T-helper 22 cell (primary cell): ENCODE data around the gene PDGFRB.

Experiments used
- DNase-seq: peaks from one replicate; pipeline ENCODE4 v3.0.0-alpha.2; 2020; ENCODE audit warnings: low read depth

PDGFRB gene

GRCh38 chr5:150144246-150144801 is 11.3 kb downstream of the PDGFRB start:
- DNase-seq = no peak

DNA sequence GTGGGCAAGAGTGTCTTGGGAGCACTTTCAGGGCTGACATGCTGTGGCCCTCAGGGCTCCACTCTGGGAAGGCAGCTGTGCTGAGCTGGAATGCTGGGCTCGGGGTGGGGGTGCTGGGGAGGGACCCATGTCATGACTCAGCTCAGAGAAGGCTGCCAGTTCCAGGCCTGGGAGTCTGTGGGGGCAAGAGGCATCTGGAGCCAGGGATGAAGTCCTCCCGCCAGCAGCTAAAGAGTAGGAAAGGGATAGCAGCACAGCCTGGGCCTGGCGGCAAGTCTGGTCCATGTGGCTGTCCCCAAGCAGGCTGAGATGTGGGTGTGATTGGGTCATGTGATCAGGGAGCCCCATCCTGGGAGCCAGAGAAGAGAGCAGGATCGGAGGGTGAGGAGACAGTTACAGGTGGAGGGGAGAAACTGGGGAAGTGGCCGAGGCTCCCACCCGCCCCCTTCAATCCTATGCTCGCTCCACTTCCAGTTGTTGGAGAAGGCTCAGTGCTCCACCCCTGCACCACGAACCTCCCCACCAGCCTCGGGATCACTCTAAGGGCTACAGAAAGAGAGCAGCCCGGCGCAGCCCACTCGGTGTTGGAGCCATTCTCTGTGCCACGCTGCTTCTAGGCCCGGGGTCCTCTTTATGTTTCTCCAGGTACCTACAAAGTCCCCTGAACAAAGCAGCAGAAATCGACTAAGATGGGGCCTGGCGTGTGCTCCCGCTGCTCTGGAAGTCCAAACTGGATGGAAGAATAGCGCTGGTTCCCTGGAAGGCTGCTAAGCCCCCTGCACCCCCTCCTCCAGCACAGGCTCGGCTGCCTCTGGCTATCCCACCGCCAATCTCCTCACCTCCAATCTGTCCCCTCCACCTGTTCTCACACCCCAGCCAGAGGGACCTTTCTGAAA is 12.0 kb downstream of the PDGFRB start:
- DNase-seq = no peak

DNA sequence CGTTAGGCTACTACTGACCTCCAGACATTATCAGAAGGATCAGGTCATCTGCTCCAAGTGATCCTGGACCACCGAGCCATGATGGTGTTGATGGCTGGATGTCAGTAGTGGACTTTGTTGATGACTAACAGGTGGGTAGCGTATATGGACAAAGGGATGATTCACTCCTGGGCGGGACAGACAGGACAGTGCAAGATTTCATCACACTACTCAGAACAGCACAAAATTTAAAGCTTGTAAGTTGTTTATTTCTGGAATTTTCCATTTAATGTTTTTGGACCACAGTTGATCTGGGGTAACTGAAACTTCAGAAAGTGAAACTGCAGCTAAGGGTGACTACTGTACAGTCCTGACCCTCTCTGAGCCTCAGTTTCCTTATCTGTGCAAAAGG is 12.7 kb downstream of the PDGFRB start:
- DNase-seq = no peak

DNA sequence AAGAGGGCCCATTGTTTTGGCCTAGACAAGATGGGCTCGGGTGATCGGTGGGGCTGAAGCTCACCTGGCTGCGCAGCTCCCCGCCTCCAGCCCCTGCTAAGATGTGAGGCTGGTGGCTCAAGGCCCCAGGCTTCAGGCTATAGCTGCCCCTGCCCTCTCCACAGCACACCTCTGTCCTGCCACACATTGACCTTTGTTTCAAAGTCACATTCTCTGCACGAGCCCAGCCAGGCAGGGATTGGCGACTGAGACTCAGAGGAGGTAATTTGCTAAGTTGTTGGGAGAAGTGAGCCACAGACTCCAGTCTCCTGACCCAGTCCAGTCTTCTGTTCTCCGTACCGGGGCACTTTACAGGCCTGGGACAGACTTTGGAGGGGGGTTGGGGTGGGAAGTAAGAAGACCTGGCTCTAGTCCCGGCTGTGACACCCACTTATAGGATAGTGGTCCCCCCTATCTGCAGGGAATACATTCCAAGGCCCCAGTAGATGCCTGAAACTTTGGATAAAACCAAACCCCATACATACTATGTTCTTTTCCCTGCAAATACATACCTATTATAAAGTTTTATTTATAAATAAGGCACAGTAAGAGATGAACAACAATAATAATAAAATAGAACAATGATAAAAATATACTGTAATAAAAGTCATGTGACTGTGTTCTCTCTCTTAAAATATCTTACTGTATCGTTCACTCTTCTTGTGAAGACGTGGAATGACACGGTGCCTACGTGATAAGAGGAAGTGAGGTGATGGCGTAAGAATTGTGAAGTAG is 13.3 kb downstream of the PDGFRB start:
- DNase-seq = no peak

- no peak for DNase-seq
Observed at GRCh38 chr5:150141544-150142184, 14.0 kb downstream of the PDGFRB start.

- no peak for DNase-seq
Observed at GRCh38 chr5:150140830-150141229, 14.8 kb downstream of the PDGFRB start.

DNA sequence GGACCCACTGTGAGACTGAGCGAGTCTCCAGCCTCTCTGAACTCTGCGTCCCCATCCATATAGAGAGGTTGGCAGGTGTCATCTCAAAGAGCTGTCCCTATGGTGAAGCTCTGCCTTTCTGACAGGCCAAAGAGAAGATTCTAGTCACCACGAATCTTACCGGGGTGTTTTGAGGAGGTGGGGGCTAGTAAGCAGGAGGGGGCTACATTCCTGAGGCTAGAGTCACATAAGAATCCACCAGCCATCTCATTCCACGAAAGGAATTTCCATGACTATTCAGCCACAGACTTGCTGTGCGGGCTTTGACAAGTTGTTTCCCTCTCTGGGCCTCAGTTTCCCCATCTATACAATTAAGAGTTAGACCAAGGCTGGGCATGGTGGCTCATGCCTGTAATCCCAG is 16.3 kb downstream of the PDGFRB start:
- DNase-seq = no peak

DNA sequence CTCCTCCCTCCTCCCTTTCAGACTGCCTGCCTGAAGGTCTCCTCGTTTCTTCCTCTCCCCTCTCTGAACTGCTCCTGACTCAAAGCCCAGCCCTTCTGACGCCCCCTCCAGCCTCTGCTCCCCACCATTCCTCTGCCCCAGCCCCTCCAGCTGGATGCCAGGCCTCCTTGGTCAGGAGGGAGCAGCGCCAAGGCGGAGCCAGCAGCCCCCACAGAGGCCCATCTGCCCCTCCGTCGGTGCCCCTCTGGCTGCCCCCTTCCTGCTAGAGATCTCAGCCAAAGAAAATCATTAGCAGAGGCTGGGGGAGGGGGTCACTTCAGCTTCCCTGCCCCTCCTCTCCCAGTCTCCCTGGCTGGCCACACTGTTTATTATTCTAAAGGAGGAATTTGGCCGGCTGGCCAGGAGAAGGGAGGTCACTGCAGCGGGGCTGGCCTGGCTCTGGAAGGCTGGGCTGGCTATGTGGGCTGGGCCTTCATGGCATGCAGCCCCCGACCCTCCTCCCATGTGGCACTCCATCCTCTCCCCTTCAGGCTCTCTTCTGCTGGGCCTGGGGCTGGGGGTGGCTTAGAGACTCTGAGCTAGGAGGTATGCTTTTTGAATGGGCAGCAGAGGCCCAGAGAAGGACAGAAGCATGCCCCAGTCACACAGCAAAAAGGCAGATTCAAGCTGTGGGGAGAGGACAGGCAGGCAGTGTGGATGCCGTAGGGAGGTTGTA is 16.9 kb downstream of the PDGFRB start:
- DNase-seq = no peak

DNA sequence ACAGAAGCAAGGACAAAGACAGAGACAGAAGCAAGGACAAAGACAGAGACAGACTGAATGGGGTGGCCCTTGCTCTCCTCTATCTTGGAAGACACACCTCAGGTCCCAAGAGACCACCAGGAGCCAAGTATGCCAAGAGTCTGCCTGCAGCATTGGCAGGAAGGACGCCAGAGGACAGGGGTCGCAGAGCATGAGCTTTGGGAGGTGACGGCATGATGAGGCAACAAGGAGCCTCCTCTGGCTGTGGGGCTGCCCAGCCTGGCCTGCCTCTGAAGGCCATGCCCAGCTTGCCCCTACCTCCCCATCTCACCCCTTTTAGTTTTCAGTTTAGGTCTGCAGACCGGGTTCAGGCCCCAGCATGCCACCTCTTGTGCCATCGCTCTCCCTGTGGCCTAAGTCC is 17.6 kb downstream of the PDGFRB start:
- DNase-seq = no peak

GRCh38 chr5:150137168-150137957 is 18.3 kb downstream of the PDGFRB start:
- no peak for DNase-seq

GRCh38 chr5:150136305-150137167 is 19.1 kb downstream of the PDGFRB start:
- no peak for DNase-seq

DNA sequence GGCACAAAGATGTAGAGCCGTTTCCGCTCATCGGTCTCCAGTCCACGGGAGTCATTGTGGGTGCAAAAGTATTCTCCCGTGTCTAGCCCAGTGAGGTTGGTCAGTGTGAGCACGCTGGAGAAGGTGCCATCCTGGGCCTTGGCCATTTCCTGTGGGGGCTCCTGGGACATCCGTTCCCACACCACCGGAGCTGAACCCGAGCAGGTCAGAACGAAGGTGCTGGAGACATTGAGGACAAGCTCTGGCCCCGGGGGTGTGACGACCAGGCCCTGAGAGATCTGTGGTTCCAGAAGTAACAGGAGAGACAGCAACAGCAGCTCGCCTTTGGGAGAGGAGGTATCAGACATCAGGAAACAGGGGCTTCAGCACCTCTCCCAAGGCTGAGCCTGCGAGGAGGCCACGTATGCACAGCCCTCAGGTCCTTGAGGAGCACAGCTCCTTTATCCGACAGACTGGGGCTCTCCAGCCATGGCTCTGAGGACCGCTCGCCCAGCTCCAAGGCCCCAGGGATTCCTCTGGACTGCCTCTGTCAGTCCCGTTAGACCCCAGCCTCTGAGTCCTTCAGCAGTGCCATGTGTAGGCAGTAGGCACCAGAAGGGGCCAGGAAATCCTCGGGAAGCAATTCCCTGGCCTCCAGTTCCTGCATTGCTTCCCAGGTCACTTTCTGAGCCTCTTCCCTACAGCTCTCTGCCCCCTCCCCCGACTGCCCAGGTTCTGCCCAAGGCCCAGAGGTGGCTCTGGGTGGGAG is 19.9 kb downstream of the PDGFRB start:
- DNase-seq = no peak

DNA sequence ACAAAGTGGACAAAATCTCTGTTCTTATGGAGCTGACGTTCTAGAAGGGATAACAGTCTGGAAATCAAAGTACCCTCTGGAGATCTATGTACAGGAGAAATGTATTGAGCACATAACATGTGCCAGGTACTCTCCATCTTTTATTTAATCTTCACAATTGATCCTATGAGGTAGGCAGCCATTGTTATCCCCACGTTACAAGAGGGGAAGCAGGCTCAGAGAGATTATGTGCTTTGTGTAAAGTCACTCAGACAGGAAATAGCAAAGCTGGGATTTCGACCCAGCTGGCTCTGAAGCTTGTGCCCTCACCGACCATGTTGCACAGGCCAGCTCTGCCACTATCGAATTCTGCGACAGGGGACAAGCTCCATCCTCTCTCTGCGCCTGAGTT is 21.5 kb downstream of the PDGFRB start:
- DNase-seq = no peak

- no peak for DNase-seq
Observed at GRCh38 chr5:150133581-150134197, 22.0 kb downstream of the PDGFRB start.

DNA sequence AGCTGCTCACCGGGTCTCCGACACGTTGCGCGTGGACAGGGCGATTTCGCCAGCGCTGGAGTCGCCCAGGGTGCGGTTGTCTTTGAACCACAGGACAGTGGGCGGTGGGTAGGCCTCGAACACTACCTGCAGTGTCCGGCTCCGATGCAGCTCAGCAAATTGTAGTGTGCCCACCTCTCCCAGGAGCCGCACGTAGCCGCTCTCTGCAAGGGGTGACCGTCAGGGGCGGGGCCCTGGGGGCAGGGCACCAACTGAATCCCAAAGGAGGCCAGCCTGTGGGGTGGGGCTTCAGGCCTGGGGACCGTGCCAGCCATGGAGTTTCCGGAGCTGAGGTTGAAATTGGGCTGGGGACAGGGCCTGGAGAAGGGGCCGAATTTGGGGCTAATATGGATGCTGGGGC is 22.9 kb downstream of the PDGFRB start:
- no peak for DNase-seq

DNA sequence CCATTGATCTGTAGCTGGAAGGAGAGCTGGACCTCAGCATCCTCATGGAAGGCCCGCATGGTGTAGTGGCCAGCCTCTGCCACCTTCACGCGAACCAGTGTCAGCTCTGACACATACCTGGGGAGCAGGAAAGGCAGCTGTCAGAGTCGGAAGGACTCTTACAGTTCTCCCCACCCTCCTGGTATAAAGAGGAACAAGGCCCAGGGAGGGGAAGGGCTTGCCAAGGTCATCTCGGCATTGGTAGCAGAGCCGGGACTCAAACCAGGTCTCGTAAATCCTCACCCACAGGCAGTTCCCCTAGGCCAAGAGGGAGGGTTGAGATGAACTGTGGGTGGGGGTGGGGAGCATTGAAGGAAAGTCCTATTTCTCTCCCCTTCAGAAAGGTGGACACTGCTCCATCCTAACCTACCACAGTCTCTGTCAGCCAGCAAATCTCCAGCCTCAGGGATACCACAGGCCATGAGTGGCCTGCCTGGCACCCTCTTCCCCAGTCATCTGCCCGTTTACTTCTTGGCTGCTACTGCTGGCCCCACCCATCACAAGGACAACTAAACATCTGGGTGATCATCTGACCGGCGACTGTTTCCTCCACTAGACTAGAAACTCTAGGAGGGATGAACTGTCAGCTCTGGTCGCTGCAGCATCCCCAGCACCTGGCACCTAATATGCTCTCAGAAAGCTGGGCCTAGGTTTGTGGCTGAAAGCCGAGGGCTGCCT is 23.5 kb downstream of the PDGFRB start:
- no peak for DNase-seq

- DNase-seq = no peak
Observed at GRCh38 chr5:150131461-150131860, 24.2 kb downstream of the PDGFRB start.

DNA sequence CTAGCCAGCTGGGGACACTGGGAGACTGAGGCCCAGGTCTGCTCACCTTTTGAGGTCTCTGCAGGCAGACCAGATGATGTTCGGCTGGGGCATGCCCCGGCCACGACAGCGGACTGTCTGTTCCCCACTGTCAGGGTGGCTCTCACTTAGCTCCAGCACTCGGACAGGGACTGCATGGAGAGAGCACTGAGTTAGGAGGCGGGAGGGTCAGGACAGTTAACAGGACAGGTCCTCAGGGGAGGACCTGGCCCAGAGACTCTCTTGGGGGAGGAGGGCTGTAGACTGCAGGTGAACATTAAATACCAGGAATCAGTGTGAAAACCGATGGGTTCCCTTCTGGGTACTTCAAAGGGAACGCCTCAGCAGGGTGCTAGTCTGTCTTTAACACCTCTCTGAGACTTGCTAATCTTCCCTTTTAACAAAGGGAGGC is 25.1 kb downstream of the PDGFRB start:
- DNase-seq = no peak
